ENCODE measurements around the gene LLGL2. TPM values are rescaled to one million over a fixed set of nuclear protein-coding genes. Genes with fewer than 3 reads are reported as not detected.
A peak's percentile ranks its signal among the peaks of the same experiment; 100 is the strongest.

The LLGL2 gene
- total RNA-seq, 4 donors from 2014 or later: 326 to 1,573 (median 641) TPM

- H3K36me3 ChIP-seq: peaks cover 0 to 25% (median 0%) of the 10 kb centered on the region in 4 donors
- DNase-seq: no peak
- peaks cover 0 to 10% (median 2%) of the 10 kb centered on the region in 4 donors for H3K4me1 ChIP-seq
- no peak overlapping the region for H3K4me3 ChIP-seq
- 94% methylated on average over 35 of the region's 35 CpGs; no CpG with 5 or more reads in 1 of the 2 donors for WGBS, 2 donors (ENCODE audit: low coverage in 1 of 2)
- intact Hi-C loops (cut with DNase I; ENCODE audit: low total_unique reads) (no loop called here), in situ Hi-C loops (cut with MboI; ENCODE audit: low pct_ligation_motif_present in 1 of 4, low pct_unique_long_range_greater_than_20kb in 1 of 4, low sequenced_read_pairs in 3 of 4) (no loop called here)
- no peaks in the 10 kb centered on the region for H3K9me3 ChIP-seq
- TF ChIP-seq CTCF (IDR thresholded peaks at IDR 0.05) (no peak), POLR2A (IDR thresholded peaks at IDR 0.05) (no peak), EP300 (IDR thresholded peaks at IDR 0.05; ENCODE audit: low read depth) (no peak), POLR2AphosphoS5 (IDR thresholded peaks at IDR 0.05) (no peak)
- peak overlapping the region in 1 of 4 donors; percentile 62 for H3K27ac ChIP-seq
- H3K27me3 ChIP-seq: no peaks in the 10 kb centered on the region
Observed at GRCh38 chr17:75570034-75570676, 44.7 kb downstream of the LLGL2 start.

- intact Hi-C loops (cut with DNase I; ENCODE audit: low total_unique reads): no loop called here
- Histone ChIP-seq H3K36me3 (peaks cover 0 to 19% (median 0%) of the 10 kb centered on the region in 4 donors), H3K27ac (peak overlapping the region; percentile 33 to 62 (median 50))
Observed at GRCh38 chr17:75570772-75571171, 45.3 kb downstream of the LLGL2 start.

GRCh38 chr17:75571197-75571884 is 45.8 kb downstream of the LLGL2 start:
- TF ChIP-seq POLR2A (IDR thresholded peaks at IDR 0.05): no peak
- TF ChIP-seq EP300 (IDR thresholded peaks at IDR 0.05; ENCODE audit: low read depth): no peak
- no peak for TF ChIP-seq CTCF (IDR thresholded peaks at IDR 0.05)
- peak in 1 of 3 donors; percentile 14 for TF ChIP-seq POLR2AphosphoS5 (IDR thresholded peaks at IDR 0.05)
- Histone ChIP-seq H3K4me1 (peaks cover 0 to 12% (median 3%) of the 10 kb centered on the region in 4 donors), H3K27me3 (no peaks in the 10 kb centered on the region), H3K36me3 (peaks cover 0 to 19% (median 0%) of the 10 kb centered on the region in 4 donors), H3K4me3 (no peak overlapping the region), H3K27ac (peak overlapping the region; percentile 33 to 62 (median 50)), H3K9me3 (no peaks in the 10 kb centered on the region)
- 77% methylated on average over 15 of the region's 15 CpGs; no CpG with 5 or more reads in 1 of the 2 donors for WGBS, 2 donors (ENCODE audit: low coverage in 1 of 2)
- in situ Hi-C loops (cut with MboI; ENCODE audit: low pct_ligation_motif_present in 1 of 4, low pct_unique_long_range_greater_than_20kb in 1 of 4, low sequenced_read_pairs in 3 of 4) (no loop called here), intact Hi-C loops (cut with DNase I; ENCODE audit: low total_unique reads) (no loop called here)
- DNase-seq: peak; percentile 71

More at GRCh38 chr17:75570772-75571171, 45.3 kb downstream of the LLGL2 start:
- Histone ChIP-seq H3K4me1 (peaks cover 0 to 10% (median 2%) of the 10 kb centered on the region in 4 donors), H3K9me3 (no peaks in the 10 kb centered on the region), H3K4me3 (no peak overlapping the region), H3K27me3 (no peaks in the 10 kb centered on the region)
- DNase-seq: no peak
- WGBS, 2 donors (ENCODE audit: low coverage in 1 of 2): 94% methylated on average over 11 of the region's 11 CpGs; no CpG with 5 or more reads in 1 of the 2 donors
- in situ Hi-C loops (cut with MboI; ENCODE audit: low pct_ligation_motif_present in 1 of 4, low pct_unique_long_range_greater_than_20kb in 1 of 4, low sequenced_read_pairs in 3 of 4): no loop called here
- no peak for TF ChIP-seq POLR2AphosphoS5 (IDR thresholded peaks at IDR 0.05)
- TF ChIP-seq EP300 (IDR thresholded peaks at IDR 0.05; ENCODE audit: low read depth): no peak
- no peak for TF ChIP-seq POLR2A (IDR thresholded peaks at IDR 0.05)
- no peak for TF ChIP-seq CTCF (IDR thresholded peaks at IDR 0.05)

GRCh38 chr17:75571885-75572215 is 46.4 kb downstream of the LLGL2 start:
- Histone ChIP-seq H3K9me3 (no peaks in the 10 kb centered on the region), H3K36me3 (peaks cover 0 to 19% (median 0%) of the 10 kb centered on the region in 4 donors), H3K27ac (peak overlapping the region in 3 of 4 donors; percentile 33 to 50 (median 50)), H3K27me3 (no peaks in the 10 kb centered on the region), H3K4me3 (no peak overlapping the region), H3K4me1 (peaks cover 0 to 16% (median 4%) of the 10 kb centered on the region in 4 donors)
- WGBS, 2 donors (ENCODE audit: low coverage in 1 of 2): 90 to 97% methylated on average over 2 to 16 of the region's 16 CpGs
- TF ChIP-seq CTCF (IDR thresholded peaks at IDR 0.05): no peak
- no peak for TF ChIP-seq POLR2AphosphoS5 (IDR thresholded peaks at IDR 0.05)
- DNase-seq: no peak
- intact Hi-C loops (cut with DNase I; ENCODE audit: low total_unique reads): no loop called here
- in situ Hi-C loops (cut with MboI; ENCODE audit: low pct_ligation_motif_present in 1 of 4, low pct_unique_long_range_greater_than_20kb in 1 of 4, low sequenced_read_pairs in 3 of 4): no loop called here

All from transverse colon (tissue), 4 donors.